Umbilical cord (tissue), 2 donors: ENCODE results near the gene MBTPS2. TPM values are rescaled to one million over a fixed set of nuclear protein-coding genes. Genes with fewer than 3 reads are reported as not detected.
"Not testable (repeated sequence)": the region's sequence is repeated elsewhere in the genome, so short reads cannot be mapped to it uniquely, and the experiment has no call there.

Experiments used
- DNase-seq: peaks from one replicate; pipeline ENCODE4 v3.0.0-alpha.2; 2015; ENCODE audit warnings: low spot score
- total RNA-seq: library from RNA; depleted of rRNA; stranded (reverse); fragments of >200 nt; gene quantifications from one replicate; pipeline ENCODE4 v1.2.3, GENCODE V29; 2014; ENCODE audit warnings: low replicate concordance; ENCODE audit not compliant: insufficient read depth

The MBTPS2 gene
- 14.4 TPM for total RNA-seq

GRCh38 chrX:21839334-21840192 lies at the start of gene MBTPS2:
Gene MBTPS2 (plus strand): TSS chrX:21839617. CDS start chrX:21839735, 118 bp downstream.
- DNase-seq: peak; percentile 84

DNA sequence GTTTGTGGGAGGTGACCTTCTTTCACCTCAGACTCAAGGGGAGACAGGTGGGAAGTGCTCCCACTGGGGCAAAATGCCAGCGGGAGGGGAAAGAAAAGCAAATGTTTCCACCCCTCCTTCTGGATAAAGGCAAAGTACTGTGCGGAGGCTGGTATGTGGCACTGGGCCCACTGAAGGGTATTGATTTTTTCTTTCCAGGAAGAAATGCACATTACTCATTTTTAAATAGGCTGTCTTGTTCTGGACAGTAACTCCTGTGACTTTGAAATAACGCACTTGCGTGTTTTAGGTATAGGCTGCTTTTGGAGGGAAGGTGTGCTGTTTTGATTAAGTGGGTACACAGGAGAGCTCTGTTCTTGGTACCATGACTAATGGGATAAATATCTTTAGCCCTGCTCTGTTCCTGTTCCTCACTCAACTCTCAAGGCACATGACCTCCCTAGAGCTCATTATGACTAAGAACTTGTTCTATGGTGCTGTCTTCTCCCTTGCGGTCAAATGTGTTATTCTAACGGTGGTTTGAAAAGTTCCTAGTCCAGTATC lies 40.7 kb upstream of the MBTPS2 start:
- DNase-seq: no peak

DNA sequence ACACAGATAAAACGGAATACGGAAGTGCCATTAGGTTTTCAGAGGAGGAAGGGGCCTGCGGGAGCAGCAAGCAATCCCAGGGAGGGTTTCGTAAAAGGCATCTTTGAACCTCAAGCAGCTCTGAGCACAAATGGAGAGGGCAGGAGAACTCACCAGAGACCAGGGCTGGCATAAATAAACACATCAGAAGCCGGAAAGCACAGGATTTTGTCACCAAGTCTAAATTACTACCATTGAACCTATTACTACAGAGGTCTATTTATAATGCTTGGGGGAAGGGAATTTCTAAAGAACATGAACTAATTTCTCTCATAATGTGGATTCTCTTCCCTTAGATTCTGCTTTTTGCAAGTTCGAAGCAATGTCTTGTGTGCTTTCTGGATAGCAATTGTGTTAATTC lies 39.6 kb upstream of the MBTPS2 start:
- DNase-seq: no peak

DNA sequence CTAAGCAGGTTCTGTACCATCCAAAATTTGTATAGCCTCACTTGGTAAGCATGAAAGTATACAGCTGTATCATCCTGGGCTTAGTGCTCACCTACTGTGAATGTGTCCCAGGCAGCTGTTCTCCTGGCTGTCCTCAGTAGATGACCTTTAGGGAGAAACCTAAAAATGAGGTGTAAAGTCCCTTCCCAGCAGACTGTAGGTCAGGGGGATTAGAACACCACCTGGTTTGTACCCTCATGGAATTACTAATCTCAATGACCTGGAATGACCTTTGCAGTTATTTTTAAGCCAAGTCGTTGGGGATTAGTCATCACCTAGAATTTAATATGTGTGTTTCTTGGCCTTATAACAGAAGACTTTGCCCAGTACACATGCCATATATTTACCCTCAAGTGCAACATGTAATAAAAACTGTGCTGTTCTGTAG lies 39.1 kb upstream of the MBTPS2 start:
- no peak for DNase-seq

GRCh38 chrX:21802054-21802670 lies 37.3 kb upstream of the MBTPS2 start:
- peak; percentile 80 for DNase-seq

DNA sequence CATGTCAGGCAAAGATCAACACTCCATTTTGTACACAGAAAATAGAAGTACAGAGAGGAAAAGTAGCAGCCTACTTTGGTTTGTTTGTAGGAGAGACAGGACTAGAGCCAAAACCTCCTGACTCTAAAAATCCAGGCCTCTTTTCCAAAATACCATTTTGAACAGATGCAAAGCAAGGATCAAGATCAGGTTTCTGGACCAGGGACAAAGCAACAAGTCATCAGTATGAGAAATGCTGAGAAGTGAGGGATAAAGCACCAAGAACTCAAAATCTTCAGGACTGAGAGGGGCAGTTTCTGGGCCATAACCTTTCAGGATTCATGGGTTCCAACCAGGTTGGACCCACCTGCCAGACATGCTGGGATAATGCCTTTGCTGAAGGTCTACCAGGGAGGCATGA lies 36.6 kb upstream of the MBTPS2 start:
- peak; percentile 52 for DNase-seq

DNA sequence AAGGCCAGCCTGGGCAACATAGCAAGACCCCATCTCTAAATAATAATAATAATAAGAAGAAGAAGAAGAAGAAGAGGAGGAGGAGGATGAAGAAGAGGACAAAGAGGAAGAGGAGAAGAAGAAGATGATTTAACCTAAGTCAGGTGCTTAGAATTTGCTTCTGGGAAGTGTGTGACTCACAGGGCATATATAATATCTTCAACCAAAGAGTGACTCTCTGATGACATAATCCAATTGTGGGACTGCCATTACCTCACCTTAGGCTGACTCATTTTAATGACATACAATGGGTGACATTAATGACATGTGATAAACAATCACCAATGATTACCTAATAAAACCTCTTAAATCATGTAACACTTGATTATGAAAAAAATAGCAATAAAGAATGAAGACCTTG lies 32.7 kb upstream of the MBTPS2 start:
- no peak for DNase-seq

DNA sequence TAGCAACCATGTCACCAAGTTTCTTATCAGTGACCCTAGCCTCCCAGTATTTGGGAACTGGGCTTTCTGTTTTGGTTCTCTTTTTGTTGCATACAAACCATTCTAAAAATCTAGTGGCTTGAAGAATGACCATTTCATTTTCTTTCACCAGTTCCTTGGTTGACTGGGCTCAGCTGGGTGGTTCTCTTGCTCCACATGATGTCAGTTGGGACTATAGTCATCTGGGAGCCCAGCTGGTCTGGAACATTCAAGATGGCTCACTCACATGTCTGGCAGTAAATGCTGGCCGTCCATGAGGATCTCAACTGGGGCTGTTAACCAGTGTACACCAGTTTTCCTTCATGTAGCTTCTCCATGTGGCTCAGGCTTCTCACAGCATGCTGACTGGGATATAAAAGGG lies 27.6 kb upstream of the MBTPS2 start:
- no peak for DNase-seq

DNA sequence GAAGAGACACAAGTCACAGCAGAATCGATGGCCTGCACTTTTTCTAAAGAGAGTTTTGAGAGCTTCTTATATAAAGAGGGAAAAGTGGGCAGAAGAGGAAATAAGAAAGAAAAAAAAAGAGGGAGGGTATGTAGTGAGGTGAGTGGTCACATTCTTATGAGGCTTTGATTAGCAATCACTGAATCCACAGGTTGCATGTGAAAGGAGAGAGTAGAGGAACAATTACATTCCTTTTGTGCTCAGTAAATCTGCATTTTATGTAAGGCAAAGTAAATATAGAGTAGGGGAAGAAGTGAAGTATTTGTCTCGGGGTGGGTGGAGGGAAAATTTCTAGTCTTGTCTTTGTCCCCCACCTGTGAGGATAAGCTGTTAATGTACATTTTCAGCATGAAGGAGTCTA lies 26.8 kb upstream of the MBTPS2 start:
- no peak for DNase-seq

DNA sequence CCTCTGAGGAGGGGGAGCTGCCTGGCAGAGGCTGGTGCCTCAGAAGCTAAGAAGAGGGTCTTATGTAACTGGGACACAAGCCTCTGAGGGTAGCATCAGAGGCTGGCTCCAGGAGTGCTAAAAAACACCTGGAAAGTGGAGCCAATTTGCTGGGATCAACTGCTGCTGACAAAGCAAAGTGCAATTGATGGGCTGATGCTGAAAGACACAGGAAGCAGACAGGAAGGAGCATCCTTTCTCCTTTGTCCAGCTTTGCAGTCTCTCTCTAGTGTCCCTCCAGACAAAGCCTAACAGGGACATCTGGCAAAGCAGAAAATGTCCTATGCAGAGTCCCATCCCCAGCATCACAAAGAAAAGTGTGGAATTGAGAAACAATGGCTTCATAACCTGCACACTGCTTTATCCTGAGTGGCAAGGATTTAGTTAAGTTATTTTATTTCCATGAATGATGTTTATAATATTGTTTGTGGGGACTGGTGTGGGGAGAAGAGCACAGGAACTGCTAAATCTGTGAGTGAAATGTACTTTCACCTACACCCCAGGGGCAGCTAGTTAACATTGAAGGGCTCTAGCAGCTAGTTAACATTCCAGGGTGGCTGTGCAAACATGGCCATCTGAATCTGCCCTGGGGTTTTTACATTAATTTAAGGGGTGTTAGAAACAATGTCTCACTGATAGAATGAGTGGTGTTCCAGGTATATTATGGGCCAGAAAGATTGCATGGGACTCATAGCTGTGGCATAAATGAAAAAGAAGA lies 25.6 kb upstream of the MBTPS2 start:
- DNase-seq: no peak

- DNase-seq: no peak
Observed at GRCh38 chrX:21816136-21816535, 23.3 kb upstream of the MBTPS2 start.

DNA sequence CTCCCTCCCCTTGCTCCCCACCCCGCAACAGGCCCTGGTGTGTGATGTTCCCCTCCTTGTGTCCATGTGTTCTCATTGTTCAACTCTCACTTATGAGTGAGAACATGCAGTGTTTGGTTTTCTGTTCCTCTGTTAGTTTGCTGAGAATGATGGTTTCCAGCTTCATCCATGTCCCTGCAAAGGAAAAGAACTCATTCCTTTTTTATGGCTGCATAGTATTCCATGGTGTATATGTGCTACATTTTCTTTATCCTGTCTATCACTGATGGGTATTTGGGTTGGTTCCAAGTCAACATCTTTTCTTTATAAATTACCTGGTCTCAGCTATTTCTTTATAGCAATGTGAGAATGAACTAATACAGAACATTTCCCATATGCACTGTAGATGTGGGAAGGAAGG lies 19.2 kb upstream of the MBTPS2 start:
- DNase-seq: not testable (repeated sequence)

DNA sequence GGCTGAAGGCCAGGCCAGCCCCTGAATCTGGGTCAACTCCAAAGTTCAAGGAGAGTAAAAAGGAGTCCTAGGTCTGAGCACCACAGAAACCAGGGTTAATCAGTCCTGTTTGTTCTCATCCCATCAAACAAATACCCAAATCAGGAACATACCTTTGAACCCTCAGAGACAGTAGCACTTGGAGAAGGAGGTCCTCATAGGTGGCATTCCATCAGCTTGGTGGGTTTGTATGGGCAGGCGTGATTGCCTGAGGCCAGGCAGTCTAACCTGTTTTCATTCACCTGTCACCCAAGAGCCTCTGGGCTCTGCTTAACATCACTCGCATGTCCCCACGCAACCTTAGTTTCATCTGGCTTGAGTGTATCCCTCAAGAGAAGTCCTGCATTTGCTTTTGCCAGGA lies 17.5 kb upstream of the MBTPS2 start:
- peak; percentile 9 for DNase-seq

- no peak for DNase-seq
Observed at GRCh38 chrX:21831496-21831895, 7.9 kb upstream of the MBTPS2 start.

GRCh38 chrX:21837056-21837455 lies 2.4 kb upstream of the MBTPS2 start:
- DNase-seq: no peak

DNA sequence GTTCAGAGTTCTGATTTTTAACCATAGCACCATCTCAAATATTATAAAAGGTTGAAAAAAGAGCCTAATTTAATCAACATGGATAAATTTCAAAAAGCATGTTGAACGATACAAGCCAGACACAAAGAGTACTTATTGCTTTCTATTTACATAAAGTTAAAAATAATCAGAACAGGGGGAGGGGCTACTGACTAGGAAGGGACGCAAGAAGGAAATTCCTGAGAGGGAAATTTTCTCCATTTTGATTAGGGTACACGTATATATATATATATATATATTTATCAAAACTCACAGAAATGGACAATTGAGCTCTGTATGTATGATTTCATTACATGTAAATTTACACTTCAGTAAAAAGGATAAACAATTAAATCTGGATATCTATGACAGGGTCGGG lies 482 bp upstream of the MBTPS2 start:
- peak; percentile 28 for DNase-seq

DNA sequence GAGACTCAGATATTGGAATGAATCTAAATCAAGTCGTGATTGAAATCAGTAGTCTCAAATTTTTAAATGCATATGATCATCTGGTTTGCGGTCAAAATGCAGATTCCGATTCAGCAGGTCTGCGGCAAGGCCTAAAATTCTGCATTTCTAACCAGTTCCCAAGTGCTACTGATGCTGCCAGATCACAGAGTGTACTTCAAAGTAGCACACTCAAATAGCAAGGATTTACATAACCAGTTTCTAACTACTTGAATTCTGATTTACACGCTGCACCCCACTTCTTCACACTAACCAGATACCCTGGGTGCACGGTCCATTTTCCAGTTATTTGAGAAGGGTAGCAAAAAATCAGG lies 752 bp downstream of the MBTPS2 start:
- DNase-seq: no peak

DNA sequence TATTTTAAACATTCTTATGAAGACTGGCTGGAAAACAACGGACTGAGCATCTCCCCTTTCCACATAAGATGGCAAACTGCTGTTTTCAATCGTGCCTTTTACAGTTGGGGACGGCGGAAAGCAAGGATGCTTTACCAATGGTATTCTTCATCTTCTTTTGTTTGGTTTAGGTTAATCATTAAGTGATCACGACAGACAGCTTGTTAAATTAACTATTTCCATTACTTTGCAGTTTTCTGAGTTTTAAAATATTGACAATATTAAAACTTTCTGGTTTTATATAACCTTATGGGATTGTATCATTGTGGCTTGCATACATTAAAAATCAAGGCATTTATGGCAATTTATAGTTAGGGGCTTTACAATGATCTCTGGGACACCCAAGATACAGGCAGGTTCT lies 3.8 kb downstream of the MBTPS2 start:
- DNase-seq: no peak

DNA sequence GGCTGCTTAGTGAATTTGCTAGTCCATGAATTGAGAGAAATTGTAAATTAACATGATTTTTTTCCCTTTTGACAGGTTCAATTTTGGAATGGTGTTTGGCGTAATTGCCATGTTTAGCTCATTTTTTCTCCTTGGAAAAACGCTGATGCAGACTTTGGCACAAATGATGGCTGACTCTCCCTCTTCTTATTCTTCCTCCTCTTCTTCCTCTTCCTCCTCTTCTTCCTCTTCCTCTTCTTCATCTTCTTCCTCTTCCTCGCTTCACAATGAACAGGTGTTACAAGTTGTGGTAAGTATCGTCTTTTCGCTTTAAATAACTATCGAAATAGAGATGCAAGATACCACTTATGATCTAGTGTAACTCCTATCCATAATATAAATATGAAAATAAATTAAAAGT lies 5.7 kb downstream of the MBTPS2 start:
- no peak for DNase-seq

- no peak for DNase-seq
Observed at GRCh38 chrX:21847342-21847741, 7.9 kb downstream of the MBTPS2 start.

DNA sequence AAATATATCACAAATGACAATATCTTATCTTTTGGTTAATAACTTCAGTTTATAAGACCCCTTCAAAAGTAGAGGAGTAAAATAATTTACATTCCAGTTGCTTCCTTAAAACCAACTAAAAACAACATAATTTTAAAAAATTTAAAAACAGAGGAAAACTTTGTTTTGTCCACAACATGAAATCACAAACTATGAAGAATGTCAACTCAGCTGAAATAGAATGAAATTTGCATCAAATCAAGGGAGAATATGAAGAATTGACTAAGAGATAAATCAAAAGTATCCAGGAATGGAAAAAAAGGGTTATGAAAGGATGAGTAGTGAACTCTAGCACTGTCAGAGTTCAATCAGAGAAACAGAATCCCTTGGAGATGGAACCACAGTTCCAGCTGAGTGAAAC lies 14.2 kb downstream of the MBTPS2 start:
- no peak for DNase-seq

DNA sequence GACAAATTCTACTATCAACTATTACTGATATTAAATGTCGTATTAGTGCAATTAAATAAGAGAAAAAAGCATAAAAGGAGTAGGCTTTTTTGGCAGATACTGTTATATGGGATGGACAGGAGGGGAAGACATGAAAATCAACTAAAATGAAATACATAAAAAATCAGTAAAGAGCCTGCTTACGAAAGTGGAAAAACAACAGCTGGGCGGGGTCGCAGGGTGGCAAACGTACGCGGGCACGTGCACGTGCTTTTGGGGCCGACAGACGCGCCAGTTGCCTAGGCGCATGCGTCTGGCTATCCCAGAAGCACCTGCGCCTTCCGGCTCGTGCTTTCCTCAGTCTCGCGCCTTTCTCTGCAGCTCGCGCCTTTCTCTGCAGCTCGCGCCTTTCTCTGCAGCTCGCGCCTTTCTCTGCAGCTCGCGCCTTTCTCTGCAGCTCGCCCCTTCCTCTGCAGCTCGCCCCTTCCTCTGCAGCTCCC lies 16.6 kb downstream of the MBTPS2 start, which contains the start of gene YY2:
YY2 (plus strand) TSS at position 51 of the 479 bp plus-strand sequence. CDS start 498 bp downstream, outside the sequence.
- no peak for DNase-seq
